NOMO-1 treated with DMSO at 0.1 percent for 48 hours (cell line): ENCODE measurements around the gene CX3CL1.
A peak's percentile ranks its signal among the peaks of the same experiment; 100 is the strongest.
"Not testable (repeated sequence)": the region's sequence is repeated elsewhere in the genome, so short reads cannot be mapped to it uniquely, and the experiment has no call there.

Experiments used
- DNase-seq: peaks from one replicate; lab custom pipeline; 2025; ENCODE audit not compliant: unreplicated experiment; lab: John Stamatoyannopoulos, UW

Gene CX3CL1

GRCh38 chr16:57381791-57382534 lies 9.7 kb downstream of the CX3CL1 start:
- DNase-seq, result no peak

- no peak for DNase-seq
Observed at GRCh38 chr16:57382535-57383275, 10.4 kb downstream of the CX3CL1 start.

- DNase-seq, result no peak
Observed at GRCh38 chr16:57383276-57384247, 11.3 kb downstream of the CX3CL1 start.

GRCh38 chr16:57384248-57385070 lies 12.2 kb downstream of the CX3CL1 start:
- peak; percentile 58 for DNase-seq

- no peak for DNase-seq
Observed at GRCh38 chr16:57385083-57385482, 12.8 kb downstream of the CX3CL1 start.

- no peak for DNase-seq
Observed at GRCh38 chr16:57386381-57386951, 14.2 kb downstream of the CX3CL1 start.

- no peak for DNase-seq
Observed at GRCh38 chr16:57387598-57388354, 15.5 kb downstream of the CX3CL1 start.

GRCh38 chr16:57388359-57389086 lies 16.2 kb downstream of the CX3CL1 start:
- no peak for DNase-seq

GRCh38 chr16:57389087-57389468 lies 16.8 kb downstream of the CX3CL1 start:
- DNase-seq, result no peak

GRCh38 chr16:57390636-57391295 lies 18.5 kb downstream of the CX3CL1 start:
- no peak for DNase-seq

GRCh38 chr16:57391300-57391699 lies 19.0 kb downstream of the CX3CL1 start:
- no peak for DNase-seq

GRCh38 chr16:57391708-57392107 lies 19.4 kb downstream of the CX3CL1 start:
- DNase-seq, result no peak

GRCh38 chr16:57392694-57393093 lies 20.4 kb downstream of the CX3CL1 start:
- no peak for DNase-seq

- no peak for DNase-seq
Observed at GRCh38 chr16:57394444-57394843, 22.2 kb downstream of the CX3CL1 start.

- DNase-seq, result no peak
Observed at GRCh38 chr16:57395026-57395425, 22.7 kb downstream of the CX3CL1 start.

GRCh38 chr16:57396786-57397185 lies 24.5 kb downstream of the CX3CL1 start:
- DNase-seq, result no peak

- DNase-seq, result not testable (repeated sequence)
Observed at GRCh38 chr16:57397493-57397892, 25.2 kb downstream of the CX3CL1 start.

GRCh38 chr16:57401943-57402640 lies 29.8 kb downstream of the CX3CL1 start:
- DNase-seq, result no peak
